AML-193 (cell line): ENCODE results near the gene BRD1.
"Not testable (repeated sequence)": the region's sequence is repeated elsewhere in the genome, so short reads cannot be mapped to it uniquely, and the experiment has no call there.

Experiments used
- DNase-seq, 2 experiments: peaks; one replicate each; lab custom pipeline; 2025; lab: John Stamatoyannopoulos, UW

Gene BRD1

GRCh38 chr22:49783036-49783746 lies 44.5 kb downstream of the BRD1 start:
- no peak for DNase-seq

DNA sequence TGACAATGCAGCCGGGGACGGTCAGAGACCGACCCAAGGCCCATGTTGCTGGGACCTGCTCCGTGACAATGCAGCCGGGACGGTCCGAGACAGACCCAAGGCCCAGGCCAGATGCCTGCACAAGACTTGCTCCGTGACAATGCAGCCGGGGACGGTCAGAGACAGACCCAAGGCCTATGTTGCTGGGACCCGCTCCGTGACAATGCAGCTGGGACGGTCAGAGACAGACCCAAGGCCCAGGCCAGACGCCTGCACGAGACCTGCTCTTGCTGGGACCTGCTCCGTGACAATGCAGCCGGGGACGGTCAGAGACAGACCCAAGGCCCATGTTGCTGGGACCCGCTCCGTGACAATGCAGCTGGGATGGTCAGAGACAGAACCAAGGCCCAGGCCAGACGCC lies 45.8 kb downstream of the BRD1 start:
- DNase-seq = not testable (repeated sequence)

DNA sequence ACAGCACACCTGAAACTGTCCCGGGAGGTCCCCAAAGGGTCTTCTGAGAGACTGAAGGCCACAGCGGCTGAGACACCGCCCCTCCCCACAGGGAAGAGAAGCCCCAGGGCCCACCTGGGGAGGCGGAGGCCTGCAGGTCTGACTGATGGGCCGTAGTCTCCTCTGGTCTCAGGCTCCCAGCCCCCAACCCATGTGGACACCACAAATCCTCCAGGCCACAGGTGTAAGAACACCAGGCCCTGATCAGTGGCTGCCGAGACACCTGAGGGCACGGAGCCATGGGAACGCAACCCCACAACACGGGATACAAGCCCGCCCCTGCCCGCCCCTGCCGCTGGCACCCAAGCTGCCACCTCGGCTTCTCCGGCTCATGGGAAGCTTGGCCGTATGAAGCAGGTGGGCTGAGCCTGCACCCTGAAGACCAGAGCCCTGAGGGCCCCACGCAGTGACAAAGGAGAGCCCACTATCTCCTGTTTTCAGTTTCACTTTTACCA lies 46.3 kb downstream of the BRD1 start:
- no peak for DNase-seq

DNA sequence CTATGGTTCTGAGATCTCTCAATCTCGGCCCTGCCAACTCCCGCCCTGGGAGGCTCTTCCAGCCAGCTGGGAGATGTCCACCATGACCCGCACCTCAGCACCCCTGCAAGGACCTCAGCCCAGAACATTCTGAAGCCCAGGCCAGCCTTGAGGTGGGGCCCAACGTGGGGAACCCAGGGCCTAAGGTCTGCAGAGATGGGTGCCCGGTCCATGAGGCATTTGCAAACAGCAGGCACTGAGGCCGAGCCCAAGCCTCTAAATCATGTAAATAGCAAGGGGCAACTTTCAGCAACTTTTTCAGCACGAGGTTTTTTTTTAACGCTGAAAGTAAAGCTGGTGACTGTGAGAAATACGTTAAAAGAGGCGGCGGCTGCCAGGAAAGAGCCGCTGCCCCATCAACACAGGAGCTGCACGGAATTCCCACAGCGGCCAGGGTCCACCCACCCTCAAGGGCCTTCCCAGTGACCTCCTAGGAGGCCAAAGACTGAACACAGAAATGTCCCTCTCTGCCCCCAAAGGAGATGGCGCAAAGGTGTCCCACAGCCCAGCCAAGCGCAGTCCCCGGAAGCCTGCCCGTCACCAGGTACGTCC lies 46.9 kb downstream of the BRD1 start:
- no peak for DNase-seq

GRCh38 chr22:49779853-49780697 lies 47.6 kb downstream of the BRD1 start:
- no peak for DNase-seq

GRCh38 chr22:49779211-49779610 lies 48.5 kb downstream of the BRD1 start:
- no peak for DNase-seq

DNA sequence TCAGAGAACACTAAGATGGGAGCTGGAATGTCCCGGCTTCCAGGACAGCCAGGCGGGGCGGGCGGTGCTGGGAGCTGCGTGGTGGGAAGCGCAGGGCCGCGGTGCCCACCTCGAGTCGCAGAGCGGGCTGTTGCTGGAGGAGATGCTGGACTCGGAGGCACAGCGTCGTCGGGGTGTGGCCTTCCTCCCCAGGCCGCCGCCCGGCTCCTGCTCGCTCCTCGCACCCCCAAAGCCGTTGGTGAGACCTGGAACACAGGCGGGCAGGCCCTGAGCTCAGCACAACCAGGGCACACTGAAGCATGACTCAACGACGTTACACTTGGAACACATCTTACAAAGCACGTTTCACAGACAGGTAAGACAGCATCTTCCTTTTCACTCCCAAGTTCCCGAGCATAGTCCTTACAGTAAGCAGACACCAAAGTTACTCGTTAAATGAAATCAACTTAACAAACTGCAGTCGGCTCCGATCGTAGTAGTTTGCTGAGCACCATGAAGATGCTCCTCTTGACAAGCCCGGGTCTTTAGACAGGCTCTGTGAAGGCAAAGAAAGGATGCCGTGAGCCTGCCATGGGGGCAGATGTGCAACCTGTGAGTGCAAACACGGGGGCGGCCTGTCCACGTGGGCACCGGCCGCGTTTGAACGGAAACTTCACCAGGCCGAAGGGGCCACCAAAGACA lies 50.0 kb downstream of the BRD1 start:
- DNase-seq = no peak

DNA sequence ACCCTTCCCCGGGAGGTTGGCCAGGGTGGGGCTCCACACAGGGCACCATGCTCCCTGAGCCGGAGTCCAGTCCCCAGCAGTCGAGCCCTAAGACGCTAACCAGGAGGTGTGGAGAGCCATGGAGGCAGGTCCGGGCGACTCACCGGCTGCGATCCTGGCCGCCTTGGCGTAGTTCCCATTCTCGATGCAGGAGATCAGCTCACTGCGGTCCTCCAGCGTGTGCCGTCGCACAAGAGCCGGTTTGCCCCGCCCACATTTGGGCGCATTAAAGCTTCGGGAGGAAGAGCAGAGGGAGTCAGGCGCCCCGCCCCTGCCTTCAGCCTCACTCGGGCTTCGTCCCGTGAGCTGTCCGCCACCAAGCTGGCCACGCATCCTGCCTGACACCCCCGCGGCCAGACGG lies 50.8 kb downstream of the BRD1 start:
- DNase-seq = no peak

DNA sequence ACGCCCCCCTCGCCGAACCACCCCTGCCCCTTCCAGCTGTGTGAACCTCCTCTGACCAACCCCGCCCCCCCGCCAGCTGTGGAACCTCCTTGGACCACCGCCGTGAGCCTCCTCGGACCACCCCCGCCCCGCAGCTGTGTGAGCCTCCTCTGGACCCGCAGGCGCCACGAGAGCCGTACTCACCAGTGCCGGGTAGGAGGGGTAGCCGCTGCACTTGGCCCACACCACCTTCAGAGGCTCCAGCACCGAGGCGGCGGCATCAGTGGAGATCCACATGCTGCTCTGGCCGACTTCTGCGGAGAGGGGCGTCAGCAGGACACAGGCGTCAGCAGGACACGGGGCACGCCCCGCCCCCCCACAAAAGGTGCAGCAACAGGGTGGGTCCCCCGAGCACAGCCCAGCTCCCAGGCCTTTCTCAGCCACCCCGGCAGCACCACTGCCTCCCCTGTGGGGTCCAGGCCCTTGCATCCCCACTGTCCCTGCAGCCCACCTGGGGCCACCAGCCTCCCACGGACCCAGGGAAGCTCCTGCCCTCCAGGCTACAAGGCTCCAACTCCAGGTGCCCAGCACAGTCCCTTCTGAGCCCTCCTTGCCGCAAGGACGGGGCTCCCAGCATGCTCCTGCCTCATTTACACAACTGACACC lies 51.7 kb downstream of the BRD1 start:
- DNase-seq = no peak

DNA sequence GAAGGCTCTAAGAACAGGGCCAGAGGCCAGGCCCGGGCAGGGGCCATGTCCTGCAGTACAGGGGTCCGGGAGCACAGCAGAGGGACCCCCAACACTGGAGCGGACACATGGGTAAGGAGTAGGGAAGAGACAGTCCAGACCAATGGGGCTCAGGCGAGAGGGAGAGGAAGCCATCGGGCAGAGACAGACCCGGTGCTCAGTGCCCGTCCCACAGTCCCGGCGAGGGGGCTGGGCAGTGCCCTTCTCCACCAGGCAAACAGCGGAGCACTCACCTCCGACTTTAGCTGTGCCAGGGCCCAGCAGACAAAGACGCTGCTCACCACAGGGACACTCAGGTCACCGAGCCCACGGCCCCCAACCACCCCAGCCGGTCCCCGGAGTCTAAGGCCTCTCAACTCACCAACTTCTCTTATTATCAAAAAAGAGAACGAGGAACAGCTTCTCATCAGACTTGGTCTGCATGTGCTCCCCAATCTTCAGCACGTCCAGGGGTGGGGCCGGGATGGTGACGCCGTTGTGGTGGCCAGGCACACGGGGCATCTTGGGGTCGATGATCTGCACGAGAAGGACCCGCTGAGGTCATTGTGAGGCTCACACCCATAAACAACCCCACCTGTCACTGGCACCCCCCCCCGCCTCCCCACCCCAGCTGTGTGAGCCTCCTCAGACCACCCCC lies 52.3 kb downstream of the BRD1 start:
- DNase-seq = no peak

DNA sequence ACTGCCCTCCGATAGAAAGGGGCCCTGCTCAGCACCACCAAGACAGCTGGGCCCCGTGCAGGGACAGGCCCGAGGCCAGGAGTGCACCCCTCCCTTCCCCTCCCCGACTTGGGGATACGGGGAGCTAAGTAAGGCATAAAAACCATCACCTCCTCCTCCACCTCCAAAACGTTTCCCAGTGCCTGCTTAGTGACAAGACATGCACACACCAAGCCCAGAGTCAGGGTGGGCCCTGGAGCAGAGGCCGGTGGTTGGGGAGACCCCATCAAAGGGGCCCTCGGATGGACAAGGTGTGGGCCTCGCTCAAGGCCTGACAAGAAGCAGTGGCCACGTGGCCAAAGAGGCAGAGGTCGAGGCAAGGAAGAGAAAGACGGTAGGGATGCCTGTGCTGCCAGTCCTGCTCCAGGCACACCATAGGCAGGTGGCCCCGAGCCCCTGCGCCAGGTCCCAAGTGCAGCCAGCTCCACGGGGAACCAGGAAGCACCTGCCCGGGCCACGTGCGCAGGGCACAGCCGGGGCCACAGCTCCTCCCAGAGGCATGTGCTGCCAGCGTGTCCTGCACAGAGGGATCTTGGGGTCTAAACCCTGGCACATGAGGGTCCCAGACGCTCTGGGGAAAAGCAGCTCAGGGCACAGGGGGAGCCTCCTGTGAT lies 53.0 kb downstream of the BRD1 start:
- DNase-seq = no peak

- no peak for DNase-seq
These were observed 53.6 kb downstream of the BRD1 start for GRCh38 chr22:49774046-49774445.

DNA sequence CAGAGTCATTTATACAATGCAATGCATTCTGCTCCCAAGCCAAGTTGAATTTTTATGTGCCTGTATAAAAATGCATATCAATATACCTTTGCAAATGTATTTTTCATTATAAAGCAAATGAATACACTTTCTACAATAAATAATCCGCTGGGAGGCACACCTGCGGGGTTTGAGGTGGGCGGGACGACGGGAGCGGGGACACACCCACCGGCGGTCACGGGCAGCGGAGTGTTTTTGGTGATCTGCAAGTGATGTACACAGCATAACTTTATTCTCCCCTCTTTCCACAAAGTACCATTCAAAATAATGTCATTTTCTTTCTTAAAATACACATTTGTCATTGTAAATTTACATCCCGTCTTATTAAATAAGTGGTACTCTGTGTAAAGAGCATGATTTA lies 54.1 kb downstream of the BRD1 start:
- no peak for DNase-seq

- DNase-seq = no peak
These were observed 55.0 kb downstream of the BRD1 start for GRCh38 chr22:49772692-49773091.

DNA sequence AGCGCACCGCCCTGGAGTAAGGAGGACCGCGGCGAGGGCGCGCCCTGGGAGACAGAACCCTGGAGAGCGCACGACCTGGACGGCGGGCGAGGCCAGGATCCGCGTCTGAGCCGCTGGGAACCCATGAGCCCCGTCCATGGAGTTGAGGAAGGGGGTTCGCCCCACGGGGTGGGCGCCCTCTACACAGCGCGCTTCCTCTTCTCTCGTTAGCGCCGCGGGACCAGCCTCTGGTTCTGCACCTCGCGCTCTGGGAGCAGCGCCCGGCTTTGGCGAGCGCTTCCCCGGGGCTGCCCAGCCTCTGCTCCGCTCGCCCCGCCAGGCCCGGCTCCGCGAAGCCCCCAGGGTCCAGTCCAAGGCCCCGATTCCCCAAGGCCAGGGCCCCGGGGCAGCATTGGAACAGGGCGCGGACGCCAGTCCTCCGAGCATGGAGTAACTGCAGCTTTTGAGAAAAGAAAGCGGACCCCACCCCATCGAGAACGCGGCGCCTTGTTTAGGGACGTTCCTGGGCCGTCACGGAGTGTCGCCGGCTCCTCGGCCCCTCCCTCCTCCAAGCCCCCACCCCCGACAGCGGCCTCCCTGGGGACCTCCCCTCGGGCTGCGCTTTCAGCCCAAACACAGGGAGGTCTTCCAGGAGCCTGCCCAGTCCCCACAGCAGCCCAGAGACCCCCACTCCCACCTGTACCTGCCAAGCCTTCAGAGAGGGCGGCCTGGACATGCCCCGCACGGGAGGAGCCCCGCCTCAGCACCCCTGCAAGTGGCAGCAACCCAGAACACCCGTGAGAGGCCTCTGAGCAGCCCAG lies 56.2 kb downstream of the BRD1 start:
- no peak for DNase-seq

- no peak for DNase-seq
These were observed 57.0 kb downstream of the BRD1 start for GRCh38 chr22:49770547-49771265.

- no peak for DNase-seq
These were observed 57.8 kb downstream of the BRD1 start for GRCh38 chr22:49769691-49770546.
